Activated T-helper 17 cell treated with anti-CD3 and anti-CD28 coated beads, Interleukin-2, amount 50 U/mL, for 72 hours (primary cell): Measurements from ENCODE around the gene VPREB1. TPM values are rescaled to one million over a fixed set of nuclear protein-coding genes. Genes with fewer than 3 reads are reported as not detected.
A peak's percentile ranks its signal among the peaks of the same experiment; 100 is the strongest.

ENCODE experiments used
- ATAC-seq: fragments of 150-1000 bp; cut with Tn5 transposase; replicated peaks from 2 replicates; pipeline ENCODE4 v1.10.0; 2021; ENCODE audit warnings: mild to moderate bottlenecking, moderate library complexity
- H3K27ac Mint-ChIP-seq: one replicate; pipeline ENCODE4 v1.8.0; 2022; ENCODE audit warnings: mixed read lengths
- H3K27me3 Mint-ChIP-seq: one replicate; pipeline ENCODE4 v1.8.0; 2022; ENCODE audit warnings: mixed read lengths
- H3K36me3 Mint-ChIP-seq: one replicate; pipeline ENCODE4 v1.8.0; 2022; ENCODE audit warnings: low read depth, mild to moderate bottlenecking, mixed read lengths
- H3K4me1 Mint-ChIP-seq: one replicate; pipeline ENCODE4 v1.8.0; 2022; ENCODE audit warnings: mixed read lengths
- H3K4me3 Mint-ChIP-seq: one replicate; pipeline ENCODE4 v1.8.0; 2022; ENCODE audit warnings: mild to moderate bottlenecking, mixed read lengths
- H3K9me3 Mint-ChIP-seq: one replicate; pipeline ENCODE4 v1.8.0; 2022; ENCODE audit warnings: mixed read lengths
- total RNA-seq, 2 donors: library from RNA; stranded (reverse); gene quantifications; one replicate each; pipeline ENCODE4 v1.2.3, GENCODE V29; 2022

VPREB1 gene, protein sequence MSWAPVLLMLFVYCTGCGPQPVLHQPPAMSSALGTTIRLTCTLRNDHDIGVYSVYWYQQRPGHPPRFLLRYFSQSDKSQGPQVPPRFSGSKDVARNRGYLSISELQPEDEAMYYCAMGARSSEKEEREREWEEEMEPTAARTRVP
- total RNA-seq: not detected

- no peak for ATAC-seq
- Mint-ChIP-seq H3K27me3 (peaks cover 16% of the 10 kb centered on the region), H3K9me3 (no peaks in the 10 kb centered on the region), H3K4me3 (no peak within 1 kb of the TSS), H3K27ac (no peak within 1 kb of the TSS), H3K36me3 (no peaks in the 10 kb centered on the region), H3K4me1 (peaks cover 16% of the 10 kb centered on the region)
These were observed at the start of gene VPREB1 for GRCh38 chr22:22244316-22245250. Gene VPREB1 (plus strand): TSS chr22:22244786. CDS start chr22:22244814, 28 bp downstream.

DNA sequence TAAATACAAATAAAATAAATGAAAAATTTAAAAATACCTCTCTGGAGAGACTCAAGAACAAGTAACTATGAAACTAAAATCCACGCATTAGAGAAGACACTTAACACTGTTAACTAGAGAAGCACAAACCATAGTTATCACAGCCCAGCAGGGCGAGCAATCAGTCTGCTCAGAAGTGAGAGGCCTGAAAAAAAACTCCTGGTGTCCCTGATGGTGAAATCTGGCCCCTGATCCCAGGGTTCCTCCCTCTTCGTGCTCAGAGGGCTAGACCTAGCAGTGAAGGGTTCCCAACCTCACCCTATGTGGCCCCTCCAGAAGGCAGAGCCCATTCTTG, 49.7 kb upstream of the VPREB1 start:
- no peaks in the 10 kb centered on the region for H3K4me1 Mint-ChIP-seq
- H3K4me3 Mint-ChIP-seq: no peak overlapping the region
- no peak overlapping the region for H3K27ac Mint-ChIP-seq
- peaks cover 12% of the 10 kb centered on the region for H3K27me3 Mint-ChIP-seq
- no peak for ATAC-seq
- H3K36me3 Mint-ChIP-seq: no peaks in the 10 kb centered on the region
- no peaks in the 10 kb centered on the region for H3K9me3 Mint-ChIP-seq

- ATAC-seq: peak; percentile 92
- H3K36me3 Mint-ChIP-seq: no peaks in the 10 kb centered on the region
- H3K4me1 Mint-ChIP-seq: no peaks in the 10 kb centered on the region
- H3K27me3 Mint-ChIP-seq: peaks cover 13% of the 10 kb centered on the region
- H3K4me3 Mint-ChIP-seq: no peak overlapping the region
- H3K9me3 Mint-ChIP-seq: no peaks in the 10 kb centered on the region
- H3K27ac Mint-ChIP-seq: no peak overlapping the region
These were observed 49.1 kb upstream of the VPREB1 start for GRCh38 chr22:22195265-22196017.

DNA sequence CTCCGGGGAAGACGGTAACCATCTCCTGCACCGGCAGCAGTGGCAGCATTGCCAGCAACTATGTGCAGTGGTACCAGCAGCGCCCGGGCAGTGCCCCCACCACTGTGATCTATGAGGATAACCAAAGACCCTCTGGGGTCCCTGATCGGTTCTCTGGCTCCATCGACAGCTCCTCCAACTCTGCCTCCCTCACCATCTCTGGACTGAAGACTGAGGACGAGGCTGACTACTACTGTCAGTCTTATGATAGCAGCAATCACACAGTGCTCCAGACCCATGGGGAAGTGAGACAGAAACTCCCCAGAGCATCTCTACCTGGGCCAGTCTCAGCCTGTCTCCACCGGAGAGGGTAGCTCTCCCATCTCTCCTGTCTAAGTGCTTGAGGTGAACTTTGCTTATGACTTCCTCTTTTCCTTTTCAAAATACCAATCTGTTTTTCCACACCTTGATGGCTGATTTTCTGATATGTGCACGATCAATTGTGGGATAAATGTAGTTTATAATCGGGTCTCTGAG, 48.5 kb upstream of the VPREB1 start:
- Mint-ChIP-seq H3K27ac (no peak overlapping the region), H3K9me3 (no peaks in the 10 kb centered on the region), H3K4me3 (no peak overlapping the region), H3K27me3 (peaks cover 18% of the 10 kb centered on the region), H3K36me3 (no peaks in the 10 kb centered on the region), H3K4me1 (no peaks in the 10 kb centered on the region)
- no peak for ATAC-seq

GRCh38 chr22:22196833-22197477, 47.6 kb upstream of the VPREB1 start:
- H3K4me1 Mint-ChIP-seq: no peaks in the 10 kb centered on the region
- peaks cover 23% of the 10 kb centered on the region for H3K27me3 Mint-ChIP-seq
- H3K4me3 Mint-ChIP-seq: no peak overlapping the region
- no peaks in the 10 kb centered on the region for H3K36me3 Mint-ChIP-seq
- no peak overlapping the region for H3K27ac Mint-ChIP-seq
- ATAC-seq: no peak
- H3K9me3 Mint-ChIP-seq: no peaks in the 10 kb centered on the region

GRCh38 chr22:22197993-22198402, 46.6 kb upstream of the VPREB1 start:
- H3K4me3 Mint-ChIP-seq: no peak overlapping the region

DNA sequence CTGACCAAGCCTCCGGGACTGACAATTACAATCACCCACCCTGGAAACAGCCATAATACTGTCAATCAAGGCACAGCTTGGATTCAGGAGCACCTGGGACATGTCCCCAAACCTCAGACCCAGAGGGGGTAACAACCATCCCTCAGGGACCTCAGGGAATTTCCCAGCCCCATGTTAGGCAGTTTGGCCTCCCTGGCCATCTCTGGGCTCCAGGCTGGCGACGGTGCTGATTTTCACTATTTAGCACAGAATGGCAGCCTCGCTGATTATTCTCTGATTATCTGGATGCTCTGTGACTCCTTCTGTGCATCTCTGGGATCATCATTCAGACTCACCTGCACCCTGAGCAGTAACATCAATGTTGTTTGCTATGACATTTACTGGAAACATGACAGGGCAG, 45.8 kb upstream of the VPREB1 start:
- H3K36me3 Mint-ChIP-seq: no peaks in the 10 kb centered on the region
- no peaks in the 10 kb centered on the region for H3K9me3 Mint-ChIP-seq
- no peaks in the 10 kb centered on the region for H3K4me1 Mint-ChIP-seq
- ATAC-seq: no peak
- no peak overlapping the region for H3K4me3 Mint-ChIP-seq
- no peak overlapping the region for H3K27ac Mint-ChIP-seq
- peaks cover 25% of the 10 kb centered on the region for H3K27me3 Mint-ChIP-seq

More at GRCh38 chr22:22197993-22198402, 46.6 kb upstream of the VPREB1 start:
- no peak for ATAC-seq
- Mint-ChIP-seq H3K27ac (no peak overlapping the region), H3K9me3 (no peaks in the 10 kb centered on the region), H3K4me1 (no peaks in the 10 kb centered on the region), H3K27me3 (peaks cover 25% of the 10 kb centered on the region), H3K36me3 (no peaks in the 10 kb centered on the region)

- Mint-ChIP-seq H3K4me1 (no peaks in the 10 kb centered on the region), H3K4me3 (no peak overlapping the region), H3K27me3 (peaks cover 25% of the 10 kb centered on the region), H3K27ac (no peak overlapping the region), H3K36me3 (no peaks in the 10 kb centered on the region), H3K9me3 (no peaks in the 10 kb centered on the region)
- ATAC-seq: no peak
These were observed 45.0 kb upstream of the VPREB1 start for GRCh38 chr22:22199634-22200033.

DNA sequence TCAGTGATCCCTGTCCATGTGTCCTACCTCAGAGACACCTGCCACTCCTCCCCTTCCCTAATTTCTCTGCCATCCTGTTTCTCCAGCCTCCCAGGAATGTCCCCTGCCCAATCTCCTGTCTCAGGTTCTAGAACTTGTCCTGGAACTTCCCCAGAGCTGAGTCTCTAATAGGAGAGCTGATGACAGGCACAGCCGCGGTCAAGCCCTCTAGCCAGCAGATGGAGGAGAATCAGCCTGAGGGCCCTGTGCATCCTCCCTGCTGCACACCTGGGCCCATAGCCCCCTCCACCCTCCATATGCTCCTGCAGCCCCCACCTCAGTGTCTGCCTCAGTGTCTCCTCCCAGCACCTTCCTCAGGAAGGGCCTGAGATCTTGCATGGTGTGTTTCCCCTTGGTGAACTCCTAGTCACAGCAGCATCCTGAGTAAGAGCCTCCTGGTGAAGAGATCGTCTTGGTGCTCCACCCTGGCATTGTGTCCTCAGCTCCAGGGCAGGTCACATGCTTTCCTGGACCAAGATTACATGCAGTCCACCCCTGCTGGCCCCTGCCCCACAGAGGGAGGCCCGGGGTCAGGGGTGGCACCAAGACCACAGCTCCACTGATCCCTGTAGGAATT, 43.9 kb upstream of the VPREB1 start:
- no peak for ATAC-seq
- H3K27ac Mint-ChIP-seq: no peak overlapping the region
- no peaks in the 10 kb centered on the region for H3K36me3 Mint-ChIP-seq
- no peak overlapping the region for H3K4me3 Mint-ChIP-seq
- no peaks in the 10 kb centered on the region for H3K9me3 Mint-ChIP-seq
- peaks cover 25% of the 10 kb centered on the region for H3K27me3 Mint-ChIP-seq
- H3K4me1 Mint-ChIP-seq: no peaks in the 10 kb centered on the region

DNA sequence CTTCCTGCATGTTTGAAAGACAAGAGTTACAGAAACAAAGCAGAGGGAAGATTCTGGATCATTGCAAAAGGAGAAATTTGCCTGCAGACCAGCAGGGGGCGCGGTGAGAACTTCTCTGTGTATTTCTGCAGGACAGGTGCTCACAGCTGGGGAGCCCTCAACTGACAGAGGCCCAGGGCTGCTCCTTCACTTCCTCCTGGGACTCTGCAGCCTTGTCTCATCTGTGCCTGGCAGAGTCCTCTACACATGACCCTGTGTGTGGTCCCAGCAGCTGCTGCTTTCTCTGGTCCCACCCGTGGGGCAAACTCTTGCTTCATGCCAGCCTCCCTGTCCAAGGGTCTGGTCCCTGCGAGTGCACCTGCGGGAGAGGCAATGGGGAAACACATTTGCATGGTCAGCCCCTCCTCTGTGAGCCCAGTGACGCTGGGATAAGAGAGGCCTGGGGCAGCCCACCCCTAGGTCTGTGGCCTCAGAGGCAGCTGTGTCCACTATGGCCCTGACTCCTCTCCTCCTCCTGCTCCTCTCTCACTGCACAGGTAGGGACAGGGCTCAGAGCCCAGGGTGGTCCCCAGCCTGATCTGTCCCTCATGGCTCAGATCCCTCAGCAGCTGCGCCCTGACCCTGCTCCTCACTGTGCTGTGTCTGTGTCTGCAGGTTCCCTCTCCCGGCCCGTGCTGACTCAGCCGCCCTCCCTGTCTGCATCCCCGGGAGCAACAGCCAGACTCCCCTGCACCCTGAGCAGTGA, 43.2 kb upstream of the VPREB1 start:
- Mint-ChIP-seq H3K36me3 (no peaks in the 10 kb centered on the region), H3K4me3 (no peak overlapping the region), H3K9me3 (no peaks in the 10 kb centered on the region), H3K4me1 (no peaks in the 10 kb centered on the region), H3K27me3 (peaks cover 23% of the 10 kb centered on the region), H3K27ac (no peak overlapping the region)
- peak; percentile 43 for ATAC-seq

GRCh38 chr22:22201930-22202343, 42.6 kb upstream of the VPREB1 start:
- H3K27me3 Mint-ChIP-seq: peaks cover 22% of the 10 kb centered on the region
- H3K27ac Mint-ChIP-seq: no peak overlapping the region
- no peak for ATAC-seq
- H3K36me3 Mint-ChIP-seq: no peaks in the 10 kb centered on the region
- no peaks in the 10 kb centered on the region for H3K4me1 Mint-ChIP-seq
- no peaks in the 10 kb centered on the region for H3K9me3 Mint-ChIP-seq
- H3K4me3 Mint-ChIP-seq: no peak overlapping the region

GRCh38 chr22:22203048-22203971, 41.3 kb upstream of the VPREB1 start:
- Mint-ChIP-seq H3K27ac (no peak overlapping the region), H3K4me1 (peaks cover 7% of the 10 kb centered on the region), H3K36me3 (no peaks in the 10 kb centered on the region), H3K4me3 (no peak overlapping the region), H3K9me3 (no peaks in the 10 kb centered on the region), H3K27me3 (peaks cover 18% of the 10 kb centered on the region)
- ATAC-seq: no peak
